Measurements from ENCODE around the gene KCTD15.

Gene KCTD15

DNA sequence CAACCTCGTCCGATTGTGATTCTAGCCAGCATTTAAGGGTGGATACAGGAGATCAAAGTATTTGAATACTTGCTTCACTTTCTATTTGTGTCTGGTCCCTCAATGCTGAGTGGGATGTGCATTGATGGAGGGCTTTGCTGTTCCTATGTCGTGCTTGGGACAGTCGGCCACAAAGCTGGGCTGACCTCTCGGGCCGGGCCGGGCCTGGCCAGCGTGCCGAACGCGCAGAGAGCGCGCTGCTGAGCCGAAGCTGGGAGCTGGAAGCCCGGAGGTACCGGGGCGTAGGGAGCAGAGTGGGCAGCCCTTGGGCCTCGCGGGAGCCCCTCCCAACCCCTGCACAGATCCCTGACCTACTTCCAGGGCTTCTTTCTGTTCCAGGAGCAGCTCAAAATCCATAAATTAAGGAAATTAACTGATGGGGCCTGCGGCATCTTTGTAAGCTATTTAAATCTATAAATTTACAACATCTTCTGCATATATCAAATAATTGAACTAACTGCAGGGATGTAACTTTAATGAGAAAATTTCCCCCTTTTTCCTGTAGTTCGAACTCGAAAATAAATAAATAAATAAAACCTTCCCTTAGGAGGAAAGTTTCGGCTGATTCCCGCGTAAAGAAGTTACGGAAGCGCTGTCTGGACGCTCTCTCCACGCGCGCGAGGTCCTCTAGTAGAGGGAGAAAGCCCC, 1.8 kb upstream of the KCTD15 start:
- peak overlapping the region; percentile 78 for H3K4me3 ChIP-seq (ENCODE audit: low read depth, low read length)
- DNase-seq (ENCODE audit: low read depth) = no peak

DNA sequence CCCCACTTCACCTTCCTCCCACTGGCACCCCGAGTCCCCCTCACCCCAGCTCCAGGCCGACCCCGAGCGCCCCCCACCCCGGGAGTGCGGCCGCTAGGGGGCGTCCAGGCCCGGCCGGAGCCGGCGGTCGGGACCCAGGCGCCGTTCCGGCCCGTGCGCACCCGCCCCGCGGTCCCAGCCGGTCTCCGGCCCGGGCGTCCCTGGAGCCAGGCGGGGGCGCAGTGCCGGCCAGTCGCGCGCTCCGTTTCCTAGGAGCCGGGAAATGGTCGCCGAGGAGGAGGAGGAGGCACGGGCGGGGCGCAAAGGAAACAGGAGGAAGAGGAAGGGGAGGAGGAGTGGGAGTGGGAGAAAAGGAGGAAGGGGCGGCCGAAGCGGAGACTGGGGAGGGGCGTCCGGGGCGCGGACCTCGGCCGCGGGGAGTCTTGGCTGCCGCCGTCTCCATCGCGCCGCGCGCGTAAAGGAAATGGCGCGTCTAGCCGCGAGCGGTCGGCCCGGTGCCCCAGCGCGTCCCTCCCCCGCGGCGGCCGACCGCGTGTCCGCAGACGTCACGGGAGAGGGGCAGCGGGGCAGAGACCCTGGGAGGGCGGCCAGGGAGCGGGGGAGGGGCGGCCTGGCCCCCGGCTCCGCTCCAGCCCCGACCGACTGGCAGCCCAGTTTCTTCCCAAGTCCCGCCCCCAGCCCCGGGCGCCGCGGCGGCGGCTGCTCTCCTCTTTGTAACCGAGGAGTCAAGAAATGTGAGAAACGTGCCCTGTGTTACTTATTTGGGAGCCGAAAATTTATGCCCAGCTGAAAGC, 1.1 kb upstream of the KCTD15 start:
- peak overlapping the region; percentile 78 for H3K4me3 ChIP-seq (ENCODE audit: low read depth, low read length)
- DNase-seq (ENCODE audit: low read depth) = peak; percentile 47

DNA sequence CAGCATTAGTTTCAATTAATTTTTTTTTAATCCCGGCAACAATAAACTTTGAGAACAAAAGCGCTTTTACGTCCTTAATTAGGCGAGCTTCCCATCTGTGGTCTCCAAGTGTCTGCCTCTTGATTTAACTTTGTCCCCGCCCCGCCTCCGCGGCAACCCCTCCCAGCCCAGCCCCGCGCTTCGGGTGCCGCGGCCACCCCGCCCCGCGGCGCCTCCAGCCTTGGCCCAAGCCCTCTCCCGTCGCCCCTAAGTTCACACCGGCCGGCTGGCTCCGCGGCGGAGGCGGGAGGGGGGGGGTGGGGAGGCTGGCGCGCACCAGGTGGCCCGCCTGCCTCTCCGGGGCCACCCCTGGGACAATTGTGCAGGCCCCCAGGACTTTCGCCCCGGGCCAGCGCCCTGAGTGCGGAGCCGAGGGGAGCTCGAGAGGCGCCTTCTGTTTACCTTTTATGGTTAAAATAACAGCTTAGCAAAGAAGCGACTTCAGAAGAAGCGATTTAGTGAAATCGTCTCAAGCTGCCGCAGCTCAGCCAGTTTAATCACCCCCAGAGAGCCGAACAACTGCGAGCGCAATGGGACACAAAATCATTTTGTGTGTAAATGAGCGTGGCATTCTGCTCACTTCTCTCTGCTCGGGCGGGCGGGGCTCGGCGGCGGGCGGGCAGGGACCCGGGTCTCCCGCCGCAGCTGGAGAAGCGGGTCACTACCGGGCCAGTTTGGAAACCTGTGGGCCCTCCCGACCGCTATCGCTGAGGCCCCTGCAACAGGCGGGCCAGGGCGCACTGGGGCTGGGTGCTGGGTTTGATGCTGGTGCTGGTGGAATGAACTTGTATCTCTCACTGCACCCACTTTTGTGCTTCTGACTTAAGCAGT, 1.4 kb downstream of the KCTD15 start:
- no peak for DNase-seq (ENCODE audit: low read depth)
- H3K4me3 ChIP-seq (ENCODE audit: low read depth, low read length) = peak overlapping the region; percentile 78

DNA sequence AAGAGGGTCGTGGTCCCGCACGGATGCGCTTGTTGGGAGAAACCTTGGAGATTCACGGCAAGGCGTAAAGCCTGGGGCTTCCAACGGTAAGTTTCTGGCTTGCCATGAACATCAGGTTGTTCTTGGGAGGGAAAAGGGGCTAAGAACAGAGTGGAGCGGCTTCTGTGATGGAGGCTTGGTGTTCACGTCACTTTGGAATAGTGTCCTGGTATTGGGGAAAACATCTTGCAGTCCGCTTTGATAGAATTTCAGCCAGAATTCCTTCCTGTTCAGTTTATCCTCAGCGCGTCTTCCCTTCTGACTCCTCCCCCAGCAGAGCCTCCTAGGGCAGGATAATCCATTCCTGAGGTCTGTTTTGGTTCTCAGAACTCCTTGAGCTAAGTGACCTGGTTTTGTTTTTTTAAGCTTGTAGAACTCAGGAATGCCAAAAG, 2.0 kb downstream of the KCTD15 start:
- no peak for DNase-seq (ENCODE audit: low read depth)

DNA sequence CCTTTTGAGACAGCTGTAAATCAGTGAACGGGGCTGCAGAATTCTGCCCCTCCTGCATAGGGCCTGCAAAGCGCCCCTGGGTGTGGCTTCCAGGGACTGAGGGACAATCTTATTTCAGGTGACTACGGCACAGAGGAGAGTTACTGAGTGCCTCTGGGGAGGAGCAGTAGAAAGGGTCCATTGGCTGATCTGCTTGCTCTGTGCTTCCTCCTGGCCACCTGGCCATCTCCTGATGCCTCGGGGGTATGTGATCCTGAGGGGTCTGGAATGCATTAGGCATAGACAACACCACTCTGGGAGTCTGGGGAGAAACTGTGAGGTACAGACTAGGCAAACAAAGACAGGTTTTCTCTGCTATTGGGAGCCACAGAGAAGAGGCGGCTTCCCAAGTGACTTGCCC, 2.8 kb downstream of the KCTD15 start:
- DNase-seq (ENCODE audit: low read depth) = no peak
- no peak overlapping the region for H3K4me3 ChIP-seq (ENCODE audit: low read depth, low read length)

More for the DNA sequence above, 2.0 kb downstream of the KCTD15 start:
- H3K4me3 ChIP-seq (ENCODE audit: low read depth, low read length) = peak overlapping the region; percentile 78

DNA sequence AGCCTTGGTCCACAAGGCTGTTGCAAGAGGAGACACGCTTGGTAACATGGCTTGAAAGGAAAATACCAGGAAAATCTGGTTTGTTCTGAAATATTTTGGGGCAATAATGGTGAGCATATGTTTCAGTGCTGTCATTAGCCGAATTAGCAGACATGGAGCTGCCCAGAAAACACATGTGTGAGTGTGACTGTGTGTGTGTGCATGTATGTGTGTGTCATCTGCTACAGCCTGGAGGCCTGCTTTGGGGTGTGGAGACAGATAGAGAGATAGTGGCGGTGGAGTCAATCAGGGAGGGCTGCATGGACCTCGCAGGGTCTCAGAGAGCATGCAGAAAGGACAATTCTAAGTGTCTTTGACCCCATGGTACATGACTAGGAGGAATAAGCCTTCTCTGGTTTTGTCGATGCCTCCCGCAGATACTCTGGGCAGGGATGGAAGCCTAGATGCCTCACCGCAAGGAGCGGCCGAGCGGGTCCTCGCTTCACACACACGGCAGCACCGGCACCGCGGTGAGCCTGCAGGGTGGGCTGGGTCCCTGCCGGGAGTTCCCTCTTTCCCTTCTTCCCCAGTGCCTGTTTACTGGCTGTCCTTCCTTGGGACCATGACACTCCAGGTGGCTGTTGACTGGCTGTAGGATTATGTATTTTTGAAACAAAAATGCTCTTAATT, 3.5 kb downstream of the KCTD15 start:
- no peak overlapping the region for H3K4me3 ChIP-seq (ENCODE audit: low read depth, low read length)
- DNase-seq (ENCODE audit: low read depth) = no peak

DNA sequence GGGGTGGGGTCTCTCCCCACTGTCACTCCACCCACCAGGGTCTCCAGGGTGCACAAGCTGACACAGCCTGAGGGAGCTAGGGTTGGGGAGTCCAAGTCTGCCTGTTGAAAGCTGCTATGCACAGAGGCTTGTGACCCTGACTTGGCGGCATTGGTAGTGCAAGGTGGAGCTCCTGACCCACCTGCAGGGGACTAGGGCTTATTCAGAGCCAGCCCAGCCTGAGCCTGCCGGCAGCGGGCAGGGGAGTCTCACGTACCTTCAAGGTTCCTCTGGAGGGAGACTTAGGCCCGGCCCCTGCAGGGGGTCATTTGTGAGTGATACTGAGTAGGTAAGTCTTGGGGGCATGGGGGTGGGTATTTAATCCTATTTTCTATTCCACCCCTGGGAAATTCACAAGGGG, 4.7 kb downstream of the KCTD15 start:
- no peak overlapping the region for H3K4me3 ChIP-seq (ENCODE audit: low read depth, low read length)
- no peak for DNase-seq (ENCODE audit: low read depth)

DNA sequence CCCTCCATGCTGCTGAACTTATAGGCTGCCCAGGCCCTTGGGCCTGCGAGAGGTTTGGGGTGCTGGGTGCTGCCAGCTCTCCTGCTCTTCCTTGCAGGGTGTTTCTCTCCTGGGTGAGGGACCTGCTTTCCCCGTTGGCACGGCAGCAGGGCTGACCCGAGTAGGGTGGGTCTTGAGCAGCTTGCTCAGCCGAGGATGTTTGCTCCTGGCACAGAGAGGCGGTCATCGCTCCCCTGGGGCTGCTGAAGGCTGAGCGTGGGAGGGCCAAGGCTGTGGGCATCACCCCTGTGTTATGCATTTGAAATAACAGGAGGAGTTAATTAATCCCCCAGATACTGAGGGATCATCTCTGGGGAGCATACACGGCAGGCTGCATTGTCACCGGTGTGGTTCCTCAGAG, 5.3 kb downstream of the KCTD15 start:
- H3K4me3 ChIP-seq (ENCODE audit: low read depth, low read length) = no peak overlapping the region
- no peak for DNase-seq (ENCODE audit: low read depth)

DNA sequence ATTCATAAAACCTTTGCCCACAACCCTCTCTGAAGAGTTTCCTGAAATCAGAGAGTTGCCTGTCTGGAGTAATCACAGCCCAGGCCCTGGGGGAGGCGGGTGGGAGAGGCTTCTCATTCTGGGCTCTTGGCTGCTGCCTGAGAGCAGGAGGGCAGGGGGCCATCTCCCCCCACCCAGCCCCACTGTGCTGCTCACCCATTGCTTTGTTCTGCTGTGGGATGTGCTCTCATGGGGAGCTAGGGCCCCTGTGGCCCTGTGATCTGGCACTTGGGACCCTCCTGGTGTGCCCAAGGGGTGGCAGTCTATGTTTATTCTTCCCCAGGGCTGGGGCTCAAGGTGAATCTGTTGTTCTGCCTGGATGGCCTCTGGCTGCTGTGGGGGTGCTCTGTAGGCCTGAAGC, 6.1 kb downstream of the KCTD15 start:
- no peak overlapping the region for H3K4me3 ChIP-seq (ENCODE audit: low read depth, low read length)
- no peak for DNase-seq (ENCODE audit: low read depth)

DNA sequence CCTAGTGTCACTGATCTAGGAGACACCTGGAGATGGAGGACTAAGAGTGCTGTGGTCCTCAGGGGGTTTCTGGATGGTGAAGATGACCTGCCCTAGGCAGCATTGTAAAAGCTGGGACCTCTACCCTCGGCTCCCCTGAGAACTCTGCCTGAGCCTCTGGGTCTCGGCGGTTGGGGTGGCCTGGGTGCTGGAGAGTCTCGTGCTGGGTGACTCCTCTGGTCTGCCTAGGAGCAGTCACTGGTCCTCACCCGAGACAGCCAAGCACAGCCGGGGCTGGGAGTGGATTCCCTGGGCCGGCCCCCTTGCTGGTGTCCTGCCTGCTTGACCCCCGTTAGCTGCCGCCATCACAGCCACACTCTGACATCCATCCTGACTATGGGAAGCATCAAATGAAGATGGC, 6.7 kb downstream of the KCTD15 start:
- no peak overlapping the region for H3K4me3 ChIP-seq (ENCODE audit: low read depth, low read length)
- no peak for DNase-seq (ENCODE audit: low read depth)

DNA sequence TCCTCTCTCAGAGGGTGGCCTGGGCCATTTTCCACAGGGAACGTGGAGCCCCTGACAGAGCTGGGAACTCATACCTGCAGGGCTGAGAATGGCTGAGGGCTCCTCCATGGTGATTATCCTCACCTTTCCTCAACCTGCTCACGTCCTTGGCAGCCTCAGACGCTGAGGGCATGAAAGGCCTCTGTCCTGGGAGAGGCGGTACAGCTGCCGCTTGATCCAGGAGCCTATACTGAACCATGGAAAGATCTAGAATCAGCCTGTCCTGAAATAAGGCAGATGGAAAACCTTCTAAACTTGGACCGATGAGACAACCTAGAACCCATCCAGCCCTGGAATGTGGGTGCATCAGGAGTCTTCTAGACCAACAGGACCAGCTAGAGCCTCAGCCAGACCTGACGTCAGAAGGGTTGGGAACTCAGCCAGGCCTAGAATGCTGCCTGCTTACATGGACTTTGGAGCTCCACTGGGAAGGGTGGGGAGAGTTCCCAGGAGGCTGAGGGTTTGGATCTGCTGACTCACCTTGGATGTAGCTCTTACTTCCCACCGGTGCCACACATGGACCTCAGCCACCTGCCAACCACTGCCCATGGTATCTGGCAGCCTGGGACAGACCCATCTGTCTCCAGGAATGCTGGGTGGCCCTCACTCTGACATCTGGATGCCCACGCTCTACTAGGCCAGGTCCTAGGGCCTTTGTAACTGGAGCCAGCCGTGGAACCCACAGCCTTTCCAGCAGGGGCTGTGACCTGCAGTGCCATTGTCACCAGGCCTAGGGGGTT, 7.5 kb downstream of the KCTD15 start:
- H3K4me3 ChIP-seq (ENCODE audit: low read depth, low read length) = no peak overlapping the region
- DNase-seq (ENCODE audit: low read depth) = peak; percentile 56

DNA sequence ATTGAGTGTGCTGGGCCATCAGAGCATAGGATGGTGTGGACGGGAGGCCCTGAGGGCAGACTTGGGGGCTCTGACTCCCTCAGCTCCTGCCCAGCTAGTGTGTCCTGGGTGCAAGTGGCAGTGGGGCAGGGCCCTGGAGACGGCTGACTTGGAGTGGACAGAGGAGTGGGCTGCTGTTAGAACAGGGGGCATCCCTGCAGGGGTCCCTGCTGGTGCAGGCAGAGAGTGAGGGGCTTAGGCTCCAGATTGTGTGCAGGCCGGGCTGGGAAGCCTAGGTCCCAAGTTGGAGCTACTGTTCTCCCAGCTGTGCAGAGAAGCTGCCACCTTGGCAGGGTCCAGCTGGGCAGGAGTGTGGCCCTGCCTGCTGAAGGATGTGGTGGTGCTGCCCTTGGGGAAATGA, 8.6 kb downstream of the KCTD15 start:
- no peak overlapping the region for H3K4me3 ChIP-seq (ENCODE audit: low read depth, low read length)
- DNase-seq (ENCODE audit: low read depth) = no peak

DNA sequence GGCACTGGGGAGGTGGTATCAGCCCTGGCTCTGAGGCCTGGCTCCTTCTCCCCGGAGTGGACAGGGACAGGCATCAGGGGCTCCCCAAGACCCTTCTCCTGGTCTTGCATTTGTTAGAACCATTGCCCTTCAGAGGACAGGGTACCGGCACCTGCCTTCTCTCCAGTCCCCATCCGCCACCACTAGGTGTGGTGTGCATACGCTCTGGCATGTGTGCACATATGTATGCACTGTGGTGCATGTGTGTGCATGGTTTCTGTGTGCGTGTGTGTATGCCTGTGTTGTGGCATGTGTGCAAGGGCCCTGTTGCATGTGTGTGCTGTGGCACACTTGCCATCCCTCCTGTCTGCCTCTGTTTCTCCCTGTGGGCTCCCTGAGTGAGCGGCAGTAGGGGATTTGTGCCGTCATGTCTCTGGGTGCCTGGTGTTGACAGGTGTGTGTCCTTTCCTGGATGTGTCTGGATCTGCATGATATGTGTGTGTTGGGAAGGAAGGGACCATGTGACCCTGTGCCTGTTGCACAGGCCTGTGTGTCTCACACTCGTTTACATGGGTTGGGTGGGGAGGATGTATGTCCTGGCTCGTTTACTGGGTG, 9.3 kb downstream of the KCTD15 start:
- no peak overlapping the region for H3K4me3 ChIP-seq (ENCODE audit: low read depth, low read length)

DNA sequence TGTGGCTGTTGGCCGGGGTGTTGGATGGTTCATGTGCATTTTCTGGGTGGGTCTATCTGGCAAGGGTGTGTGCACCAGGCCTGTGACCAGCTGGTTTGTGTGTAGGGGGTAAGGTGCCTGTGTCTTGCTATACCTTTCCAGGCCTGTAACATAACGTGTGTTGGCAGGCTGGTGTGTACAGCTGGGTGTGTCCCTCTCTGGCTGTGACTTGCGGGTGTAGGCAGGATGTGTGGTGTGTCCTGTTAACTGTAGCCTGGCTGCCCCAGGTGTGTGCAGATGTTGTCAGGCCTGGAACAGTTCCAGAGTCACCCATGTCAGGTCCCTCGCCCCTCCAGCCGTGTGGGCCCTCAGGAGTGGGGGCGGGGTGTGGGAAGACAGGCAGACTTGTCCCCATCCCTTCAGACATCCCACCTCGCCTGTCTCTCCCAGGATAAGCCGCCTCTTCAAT, 9.8 kb downstream of the KCTD15 start:
- DNase-seq (ENCODE audit: low read depth) = no peak
- H3K4me3 ChIP-seq (ENCODE audit: low read depth, low read length) = no peak overlapping the region

More for the DNA sequence above, 9.3 kb downstream of the KCTD15 start:
- no peak for DNase-seq (ENCODE audit: low read depth)

DNA sequence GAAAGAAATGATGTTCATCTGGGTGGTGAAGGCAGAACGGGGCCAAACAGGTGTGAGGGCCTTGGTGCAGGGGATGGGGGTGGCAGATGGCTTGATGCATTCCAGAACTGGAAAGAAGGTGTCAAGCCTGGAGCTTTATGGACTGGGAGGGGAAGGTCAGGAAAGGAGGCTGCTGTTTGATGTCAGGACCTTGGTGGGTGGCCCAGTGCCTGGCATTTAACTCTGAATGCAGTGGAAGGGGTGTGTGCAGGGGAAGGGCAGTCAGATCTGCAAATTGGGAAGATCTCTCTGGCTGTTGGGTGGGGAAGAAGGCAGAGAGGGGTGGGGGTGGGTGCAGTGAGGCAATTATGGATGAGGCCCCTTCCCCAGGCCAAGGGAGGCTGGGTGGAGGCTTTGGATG, 11.7 kb downstream of the KCTD15 start:
- no peak for DNase-seq (ENCODE audit: low read depth)
- no peak overlapping the region for H3K4me3 ChIP-seq (ENCODE audit: low read depth, low read length)

DNA sequence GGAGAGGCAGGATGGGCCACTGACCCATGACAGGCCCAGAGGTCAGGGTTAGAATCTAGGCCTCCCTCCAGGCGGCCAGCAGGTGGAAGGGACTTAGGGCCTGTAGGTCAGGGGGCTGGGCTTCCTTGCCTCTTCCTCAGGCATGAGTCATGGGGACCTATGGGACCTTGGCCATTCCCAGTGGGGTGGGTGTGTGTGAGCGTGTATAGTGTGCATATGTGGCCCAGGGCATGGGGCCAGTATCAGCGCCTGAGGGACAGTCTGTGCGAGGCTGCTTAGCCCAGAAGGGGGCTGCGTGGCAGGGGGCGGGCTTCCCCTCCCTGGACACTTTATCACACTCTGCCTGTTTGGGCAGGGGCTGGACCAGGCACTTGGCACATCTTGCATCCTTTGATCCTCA, 13.3 kb downstream of the KCTD15 start:
- no peak for DNase-seq (ENCODE audit: low read depth)
- no peak overlapping the region for H3K4me3 ChIP-seq (ENCODE audit: low read depth, low read length)

DNA sequence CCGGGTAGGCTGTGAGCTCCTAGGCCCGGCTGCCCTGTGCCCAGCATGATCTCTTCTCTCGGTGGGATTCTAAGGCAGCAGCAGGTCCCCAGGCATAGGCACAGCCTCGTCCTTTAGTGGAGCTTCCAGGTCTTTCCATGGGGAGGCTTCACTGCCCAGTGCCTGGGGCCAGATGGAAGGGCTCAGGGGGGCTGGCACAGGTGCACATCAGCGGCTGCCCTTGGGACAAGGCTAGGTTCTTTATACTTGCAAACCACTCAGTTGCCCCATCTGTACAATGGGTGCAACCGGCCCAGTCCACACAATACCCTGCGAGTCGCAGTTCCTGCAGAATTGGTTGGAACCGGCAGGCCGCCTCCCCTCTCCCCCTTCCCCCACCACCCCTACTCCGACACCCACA, 14.2 kb downstream of the KCTD15 start:
- no peak for DNase-seq (ENCODE audit: low read depth)

DNA sequence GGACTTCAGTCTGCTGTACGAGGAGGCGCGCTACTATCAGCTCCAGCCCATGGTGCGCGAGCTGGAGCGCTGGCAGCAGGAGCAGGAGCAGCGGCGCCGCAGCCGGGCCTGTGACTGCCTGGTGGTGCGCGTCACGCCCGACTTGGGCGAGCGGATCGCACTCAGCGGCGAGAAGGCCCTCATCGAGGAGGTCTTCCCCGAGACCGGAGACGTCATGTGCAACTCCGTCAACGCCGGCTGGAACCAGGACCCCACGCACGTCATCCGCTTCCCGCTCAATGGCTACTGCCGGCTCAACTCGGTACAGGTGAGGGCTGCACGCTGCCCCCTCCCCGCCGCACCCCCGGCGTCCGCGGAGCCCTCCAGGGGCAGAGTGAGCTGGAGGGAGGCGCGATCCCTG, 14.6 kb downstream of the KCTD15 start:
- H3K4me3 ChIP-seq (ENCODE audit: low read depth, low read length) = no peak overlapping the region
- DNase-seq (ENCODE audit: low read depth) = no peak

More for the DNA sequence above, 14.2 kb downstream of the KCTD15 start:
- no peak overlapping the region for H3K4me3 ChIP-seq (ENCODE audit: low read depth, low read length)

All from skeletal muscle cell (primary cell).